B cell (primary cell): ENCODE data around the gene WDR27. TPM values are rescaled to one million over a fixed set of nuclear protein-coding genes. Genes with fewer than 3 reads are reported as not detected.

Experiments used
- ATAC-seq: fragments of 200-7000 bp; cut with Tn5 transposase; one replicate; pipeline ENCODE4 v1.10.0; 2021; ENCODE audit warnings: low read depth, mild to moderate bottlenecking, moderate number of reproducible peaks, moderate library complexity
- CTCF ChIA-PET: fragments of 350-600 bp; sonication (Branson Sonifier 250); formaldehyde crosslinking; loops from one replicate; lab custom pipeline; 2021; ENCODE audit warnings: antibody characterized with exemption, inconsistent platforms; lab: Charles Lee
- POLR2A ChIA-PET: fragments of 350-600 bp; sonication (Branson Sonifier 250); formaldehyde crosslinking; loops from one replicate; lab custom pipeline; 2021; ENCODE audit warnings: antibody characterized with exemption; lab: Charles Lee
- DNase-seq: peaks from one replicate; pipeline ENCODE4 v3.0.0; 2013
- H2AFZ ChIP-seq: 2 replicates; pipeline ENCODE4 v1.6.1; 2012; ENCODE audit warnings: mild to moderate bottlenecking, low read depth, low read length; ENCODE audit not compliant: insufficient read depth, poor library complexity, severe bottlenecking
- H3K27ac ChIP-seq, 2 donors: 1 replicate in 1 of 2; 2 replicates in 1 of 2; pipeline ENCODE4 v1.5.1; 2012 to 2013; ENCODE audit warnings: low read length in 2 of 2, mild to moderate bottlenecking in 2 of 2, moderate library complexity in 1 of 2
- H3K27me3 ChIP-seq, 4 experiments: fragments of 200-600 bp in 1 of 4; sonication (generic) in 1 of 4; replicated peaks in 1 of 4; 1 replicate in 2 of 4; 2 replicates in 2 of 4; pipeline versions ENCODE4 v1.6.1 to v1.7.0; 2013 to 2016; ENCODE audit warnings: low read length in 3 of 4, mild to moderate bottlenecking in 2 of 4, mixed read lengths in 1 of 4, moderate library complexity in 1 of 4; ENCODE audit not compliant: insufficient read depth in 4 of 4, control insufficient read depth in 3 of 4; ENCODE audit errors: control extremely low read depth in 1 of 4
- H3K36me3 ChIP-seq, 2 experiments: replicated peaks in 1 of 2; 1 replicate in 1 of 2; 2 replicates in 1 of 2; pipeline versions ENCODE4 v1.6.1 to v1.7.1; 2013; ENCODE audit warnings: low read length in 1 of 2; ENCODE audit not compliant: insufficient read depth in 2 of 2, control insufficient read depth in 1 of 2; ENCODE audit errors: control extremely low read depth in 1 of 2, extremely low read depth in 1 of 2
- H3K4me1 ChIP-seq, 2 donors: fragments of 200-600 bp in 1 of 2; sonication (generic) in 1 of 2; 1 replicate in 1 of 2; 2 replicates in 1 of 2; pipeline versions ENCODE4 v1.5.1 to v1.6.1; 2013 to 2017; ENCODE audit warnings: low read length in 2 of 2; ENCODE audit not compliant: control insufficient read depth in 2 of 2, insufficient read depth in 2 of 2
- H3K4me2 ChIP-seq: replicated peaks from 2 replicates; pipeline ENCODE3; 2012; ENCODE audit warnings: mild to moderate bottlenecking, low read depth, low read length; ENCODE audit not compliant: poor library complexity, severe bottlenecking
- H3K4me3 ChIP-seq, 5 experiments: fragments of 200-600 bp in 1 of 5; sonication (generic) in 1 of 5; 1 replicate in 3 of 5; 2 replicates in 2 of 5; pipeline versions ENCODE4 v1.5.1 to v1.7.0; 2011 to 2016; ENCODE audit warnings: low read length in 4 of 5, mild to moderate bottlenecking in 4 of 5, low read depth in 2 of 5, control low read depth in 1 of 5, moderate library complexity in 1 of 5; ENCODE audit not compliant: insufficient read depth in 1 of 5; ENCODE audit errors: control extremely low read depth in 1 of 5, extremely low read depth in 1 of 5
- H3K79me2 ChIP-seq: fragments of 200-600 bp; sonication (generic); one replicate; pipeline ENCODE4 v1.6.0; 2016; ENCODE audit warnings: low read length; ENCODE audit not compliant: control insufficient read depth, insufficient read depth
- H3K9ac ChIP-seq: fragments of 200-600 bp; sonication (generic); 2 replicates; pipeline ENCODE4 v1.6.1; 2017; ENCODE audit warnings: mild to moderate bottlenecking, low read length, moderate library complexity
- H3K9me3 ChIP-seq, 3 donors: one replicate each; pipeline versions ENCODE4 v1.6.1 to v1.7.1; 2013; ENCODE audit warnings: low read length in 2 of 3; ENCODE audit not compliant: control insufficient read depth in 2 of 3, insufficient read depth in 1 of 3; ENCODE audit errors: control extremely low read depth in 1 of 3
- H4K20me1 ChIP-seq: 2 replicates; pipeline ENCODE4 v1.6.0; 2012; ENCODE audit warnings: mild to moderate bottlenecking, low read length; ENCODE audit not compliant: insufficient read depth, control insufficient read depth, poor library complexity, severe bottlenecking
- H3K27ac Mint-ChIP-seq: one replicate; pipeline ENCODE4 v1.8.0; 2021; ENCODE audit warnings: mixed read lengths
- H3K27me3 Mint-ChIP-seq: one replicate; pipeline ENCODE4 v1.8.0; 2021; ENCODE audit warnings: mixed read lengths
- H3K4me1 Mint-ChIP-seq: one replicate; pipeline ENCODE4 v1.8.0; 2021; ENCODE audit warnings: mixed read lengths
- H3K4me3 Mint-ChIP-seq: one replicate; pipeline ENCODE4 v1.8.0; 2021; ENCODE audit warnings: mixed read lengths
- H3K9me3 Mint-ChIP-seq: one replicate; pipeline ENCODE4 v1.8.0; 2022; ENCODE audit warnings: mixed read lengths; ENCODE audit not compliant: insufficient read depth
- CTCF ChIP-seq: fragments of 200-600 bp; IDR thresholded peaks from one replicate; pipeline ENCODE4 v1.8.0; 2022; ENCODE audit warnings: antibody characterized with exemption, mild to moderate bottlenecking
- EZH2 ChIP-seq: IDR thresholded peaks from 2 replicates; pipeline ENCODE4 v1.6.1; 2012; ENCODE audit warnings: borderline replicate concordance, low read depth, mild to moderate bottlenecking, moderate library complexity, low read length; ENCODE audit not compliant: insufficient read depth, poor library complexity, severe bottlenecking
- WGBS: methylation state at CpG from one replicate; pipeline ENCODE4 v1.1.5; 2013; ENCODE audit warnings: missing lambda C conversion rate; ENCODE audit not compliant: insufficient coverage; 5-methylcytosine and 5-hydroxymethylcytosine counted together
- intact Hi-C: fragments of 100-400 bp; cut with micrococcal nuclease; formaldehyde crosslinking; loops from one replicate; pipeline ENCODE4 v1.10.0; 2022
- polyA plus RNA-seq: library from polyadenylated mRNA; depleted of rRNA; stranded (reverse); fragments of >200 nt; gene quantifications from 2 replicates; pipeline ENCODE4 v1.2.3, GENCODE V29; 2012
- total RNA-seq, 2 donors: library from RNA; stranded (reverse); fragments of 120-200 nt in 1 of 2; gene quantifications; 1 replicate in 1 of 2; 2 replicates in 1 of 2; pipeline versions ENCODE4 v1.2.3 to v1.2.4, GENCODE V29; 2013 to 2022

WDR27 gene
- total and polyA plus RNA-seq, 2 donors (not counting 1 experiment from before 2014, with no cell fraction given), result 64.3 to 86.3 TPM

GRCh38 chr6:169725125-169726048, 23.6 kb upstream of the WDR27 start:
- ATAC-seq (no peak), DNase-seq (no peak)
- Histone ChIP-seq H3K27me3 (no peaks in the 10 kb centered on the region), H3K36me3 (no peaks in the 10 kb centered on the region), H3K4me2 (peak overlapping the region; percentile 87), H3K9me3 (no peaks in the 10 kb centered on the region), H4K20me1 (no peaks in the 10 kb centered on the region), H3K4me3 (peak overlapping the region; percentile 46 to 76 (median 66)), H3K79me2 (peaks cover 15% of the 10 kb centered on the region), H3K9ac (peak overlapping the region; percentile 67), H3K27ac (peak overlapping the region; percentile 50 to 63), H2AFZ (peak overlapping the region; percentile 86), H3K4me1 (peaks cover 17 to 18% of the 10 kb centered on the region in 2 donors)
- whole genome bisulfite sequencing, result 36% methylated on average over 21 of the region's 29 CpGs
- peak overlapping the region; percentile 90 for H3K4me3 Mint-ChIP-seq
- intact Hi-C loops, result loop anchor here (1.0 to 10.0 kb wide), 2 partner anchors 569 to 829 kb away; partner anchors contain the start of genes DLL1 and TBP
- CTCF ChIA-PET, result interaction anchor here (1.0 to 1.7 kb wide), 3 partner anchors 22 to 25 kb away, joined by 3 to 6 read pairs (median 4); no protein-coding TSS in a partner anchor
- no peaks in the 10 kb centered on the region for H3K27me3 Mint-ChIP-seq
- POLR2A ChIA-PET, result no interaction called here
- H3K9me3 Mint-ChIP-seq, result no peaks in the 10 kb centered on the region
- H3K27ac Mint-ChIP-seq, result peak overlapping the region; percentile 93
- TF ChIP-seq EZH2, result no peak
- no peak for TF ChIP-seq CTCF
- peaks cover 22% of the 10 kb centered on the region for H3K4me1 Mint-ChIP-seq
